GM12875 (cell line): ENCODE results near the gene TBRG4.

Experiments
- H3K4me3 ChIP-seq: one replicate; pipeline ENCODE4 v1.5.1; 2011; ENCODE audit warnings: low read depth, low read length, control low read depth
- TF ChIP-seq, protein P1 (sequence below): IDR thresholded peaks from 2 replicates; pipeline ENCODE4 v1.5.1; 2011; ENCODE audit warnings: low read depth, mild to moderate bottlenecking, control low read depth, inconsistent platforms, low read length, moderate library complexity, borderline replicate concordance; ENCODE audit not compliant: insufficient read depth

TBRG4 gene

DNA sequence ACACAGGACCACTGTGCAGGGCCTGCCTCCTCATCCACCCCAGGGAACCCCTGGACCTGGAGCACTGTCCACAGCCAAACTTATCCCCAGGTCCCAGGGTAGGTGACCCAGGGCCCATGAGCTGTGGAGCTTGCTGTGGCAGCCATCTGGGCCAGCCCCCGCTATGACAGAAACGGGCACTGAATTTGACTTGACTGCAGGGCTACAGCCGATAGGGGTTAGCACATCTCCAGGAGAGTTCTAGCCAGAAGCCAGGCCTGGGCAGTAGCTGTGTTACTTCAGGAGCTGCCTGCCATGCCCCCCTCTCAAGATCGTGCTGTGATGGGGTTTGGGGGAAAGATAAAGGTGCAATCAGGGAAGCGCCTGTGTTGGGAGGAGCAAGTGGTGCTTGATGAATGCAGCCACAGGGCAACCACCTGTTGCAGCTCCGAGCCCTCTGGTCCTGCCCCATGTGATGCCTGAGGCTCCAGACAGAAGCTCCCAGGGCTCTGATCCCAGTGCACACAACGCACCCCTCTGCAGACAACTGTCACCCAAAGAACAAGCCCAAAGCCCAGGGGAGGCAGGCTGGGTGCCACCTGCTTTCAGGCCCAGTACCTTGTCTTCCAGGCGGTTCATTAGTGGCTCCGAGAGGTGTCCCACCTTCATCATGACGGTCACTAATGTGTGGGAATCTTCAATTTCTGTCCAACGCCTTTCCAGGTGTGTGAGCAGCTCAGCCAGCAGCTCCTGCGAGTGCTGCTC, 6.5 kb downstream of the TBRG4 start:
- TF ChIP-seq, protein P1, sequence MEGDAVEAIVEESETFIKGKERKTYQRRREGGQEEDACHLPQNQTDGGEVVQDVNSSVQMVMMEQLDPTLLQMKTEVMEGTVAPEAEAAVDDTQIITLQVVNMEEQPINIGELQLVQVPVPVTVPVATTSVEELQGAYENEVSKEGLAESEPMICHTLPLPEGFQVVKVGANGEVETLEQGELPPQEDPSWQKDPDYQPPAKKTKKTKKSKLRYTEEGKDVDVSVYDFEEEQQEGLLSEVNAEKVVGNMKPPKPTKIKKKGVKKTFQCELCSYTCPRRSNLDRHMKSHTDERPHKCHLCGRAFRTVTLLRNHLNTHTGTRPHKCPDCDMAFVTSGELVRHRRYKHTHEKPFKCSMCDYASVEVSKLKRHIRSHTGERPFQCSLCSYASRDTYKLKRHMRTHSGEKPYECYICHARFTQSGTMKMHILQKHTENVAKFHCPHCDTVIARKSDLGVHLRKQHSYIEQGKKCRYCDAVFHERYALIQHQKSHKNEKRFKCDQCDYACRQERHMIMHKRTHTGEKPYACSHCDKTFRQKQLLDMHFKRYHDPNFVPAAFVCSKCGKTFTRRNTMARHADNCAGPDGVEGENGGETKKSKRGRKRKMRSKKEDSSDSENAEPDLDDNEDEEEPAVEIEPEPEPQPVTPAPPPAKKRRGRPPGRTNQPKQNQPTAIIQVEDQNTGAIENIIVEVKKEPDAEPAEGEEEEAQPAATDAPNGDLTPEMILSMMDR, result no peak
- no peak overlapping the region for H3K4me3 ChIP-seq

DNA sequence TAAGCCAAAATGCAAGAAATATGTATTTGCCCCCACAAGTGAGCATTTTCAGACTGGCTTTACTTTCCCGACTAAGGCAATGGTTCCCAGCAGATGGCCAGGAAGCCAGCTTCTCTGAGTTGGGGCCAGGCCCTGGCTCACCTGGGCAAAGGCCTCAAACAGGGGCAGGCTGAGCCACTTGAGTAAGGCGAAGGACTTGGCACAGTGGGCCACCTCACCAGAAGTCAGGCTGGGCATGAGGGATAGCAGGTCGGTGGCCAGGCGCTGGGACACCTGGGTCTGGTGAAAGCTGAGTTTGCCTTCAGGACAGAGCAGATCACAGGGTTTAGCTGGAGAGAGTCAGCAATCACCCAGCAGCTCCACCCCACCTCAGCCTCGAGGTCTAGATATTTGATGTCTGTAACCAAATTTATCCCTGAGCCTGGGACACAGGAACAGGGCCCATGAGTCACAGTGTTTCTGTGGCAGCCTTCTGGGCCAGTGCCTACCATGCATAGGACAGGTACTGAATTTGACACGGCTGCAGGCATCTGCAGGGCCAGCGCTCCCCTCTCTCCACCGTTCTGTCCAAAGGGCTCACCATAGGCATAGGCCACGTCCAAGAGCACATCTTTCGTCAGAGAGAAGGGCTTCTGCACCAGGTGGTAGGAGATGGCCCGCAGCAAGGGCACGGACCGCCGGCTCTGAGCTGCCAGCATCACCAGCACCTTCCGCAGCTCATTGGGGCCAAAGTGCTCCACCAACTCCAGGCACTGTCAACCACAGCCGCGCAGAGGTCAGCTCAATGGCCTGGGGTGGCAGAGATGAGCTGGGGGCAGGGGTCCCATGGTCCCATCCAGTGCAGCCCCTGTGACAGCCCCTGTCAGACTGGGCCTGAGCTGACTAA, 7.3 kb downstream of the TBRG4 start:
- TF ChIP-seq, protein P1, result no peak
- H3K4me3 ChIP-seq, result no peak overlapping the region

DNA sequence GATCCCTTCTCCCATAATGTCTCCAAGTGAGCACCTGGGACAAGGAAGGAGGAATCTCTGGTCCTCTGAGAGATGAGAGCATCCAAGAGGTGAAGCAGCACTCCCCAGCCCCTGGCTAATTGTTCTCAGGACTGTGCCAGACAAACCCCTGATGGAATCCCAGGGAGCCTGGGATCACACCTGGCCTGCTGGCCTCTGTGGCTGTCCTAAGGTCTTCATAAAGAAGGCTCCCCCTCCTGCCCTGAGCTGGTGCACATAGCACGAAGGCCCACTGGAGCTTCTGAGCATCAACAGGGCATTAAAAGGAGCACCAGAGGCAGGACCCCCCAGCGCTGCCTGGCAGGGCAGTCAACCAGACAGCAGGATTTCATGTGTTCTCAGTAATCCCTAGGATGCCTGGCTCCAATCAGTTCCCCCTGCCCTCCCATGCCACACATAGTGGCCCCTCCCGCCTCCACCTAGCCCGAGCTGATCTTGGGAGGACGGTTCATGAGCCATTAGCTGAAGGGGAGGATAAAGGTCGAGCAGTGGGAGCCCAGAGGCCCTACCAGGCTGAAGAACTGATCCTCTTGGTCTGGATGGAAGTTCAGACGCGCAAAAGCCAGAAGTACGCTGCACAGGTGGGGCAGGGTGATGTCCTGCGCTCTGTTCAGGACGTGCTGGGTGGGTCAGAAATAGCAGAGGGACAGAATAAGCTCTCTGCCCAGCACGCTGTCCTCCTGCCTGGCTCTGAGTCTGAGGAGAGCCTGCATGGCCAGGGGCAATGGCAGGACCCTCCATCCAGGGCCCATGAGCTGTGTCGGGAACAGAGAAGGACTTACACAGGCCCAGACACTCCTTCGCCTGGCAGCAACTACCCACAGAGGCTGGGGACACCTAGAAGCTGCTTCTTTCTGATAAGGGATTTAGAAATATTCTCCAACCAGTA, 8.4 kb downstream of the TBRG4 start:
- TF ChIP-seq, protein P1, result no peak
- no peak overlapping the region for H3K4me3 ChIP-seq

DNA sequence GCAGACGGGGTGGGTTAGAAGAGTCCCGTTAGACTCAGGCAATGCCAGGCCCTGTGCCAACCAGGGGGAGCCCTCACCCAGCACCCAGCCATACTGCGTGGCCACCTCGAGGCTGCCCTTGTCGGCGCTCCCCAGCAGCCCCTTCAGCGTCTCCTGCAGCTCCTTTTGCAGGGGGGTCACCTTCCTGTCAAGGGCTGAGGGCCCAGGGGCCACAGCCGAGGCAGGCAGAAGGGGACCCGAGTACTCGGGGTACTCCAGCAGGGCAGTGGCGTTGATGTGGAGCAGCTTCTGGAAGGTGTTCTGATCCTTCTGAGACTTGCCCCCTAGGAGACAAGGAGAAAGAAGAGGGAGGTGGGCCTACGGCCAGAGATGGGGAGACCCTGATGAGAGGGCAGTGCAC, 9.7 kb downstream of the TBRG4 start:
- TF ChIP-seq, protein P1, result no peak
- H3K4me3 ChIP-seq, result no peak overlapping the region

DNA sequence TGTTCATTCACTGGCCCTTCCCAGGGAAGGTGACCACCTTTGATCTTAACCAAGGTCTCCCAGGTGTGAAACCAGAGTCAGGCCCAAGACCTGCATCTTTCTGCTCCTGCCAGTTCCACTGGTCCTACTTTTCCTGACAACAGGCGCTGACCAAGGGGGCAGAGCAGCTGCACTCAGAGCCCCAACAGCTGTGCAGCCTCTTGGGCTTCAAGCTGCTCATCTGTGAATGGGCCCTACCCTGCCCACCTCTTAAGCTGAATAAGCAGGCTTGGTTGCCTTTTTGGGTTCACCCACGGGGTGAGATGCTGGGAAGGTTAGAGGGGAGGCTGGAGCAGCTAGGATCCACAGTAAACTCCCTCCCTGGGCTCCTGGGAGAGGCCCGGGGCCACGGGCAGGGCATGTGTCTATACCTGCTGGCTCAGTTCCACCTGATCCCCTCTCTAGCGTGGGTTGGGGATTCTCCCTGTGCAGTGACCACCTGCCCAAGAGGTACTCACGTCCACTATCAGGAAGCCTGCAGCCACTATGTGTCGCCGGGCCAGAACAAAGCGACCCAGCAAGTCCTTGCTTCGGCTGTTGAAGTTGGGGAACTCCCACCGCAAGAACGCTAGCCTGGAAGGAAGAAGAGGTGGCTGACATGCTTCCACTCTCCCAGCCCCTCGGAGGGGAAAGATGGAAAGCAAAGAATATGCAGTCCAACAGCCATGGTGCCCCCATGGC, 10.6 kb downstream of the TBRG4 start:
- H3K4me3 ChIP-seq, result no peak overlapping the region
- TF ChIP-seq, protein P1, result no peak
